K562 (cell line): ENCODE data around the gene SHANK1.

Experiments
- BHLHE40 ChIP-seq: IDR thresholded peaks from 2 replicates; pipeline ENCODE4 v1.6.1; 2011; ENCODE audit warnings: low read length, improper control_type of control experiment
- EP300 ChIP-seq: IDR thresholded peaks from 2 replicates; pipeline ENCODE4 v1.6.1; 2012; ENCODE audit warnings: low read length, improper control_type of control experiment
- FOXK2 ChIP-seq, 2 experiments: fragments of 450-650 bp; IDR thresholded peaks in 1 of 2; conservative IDR thresholded peaks in 1 of 2; 2 replicates each; pipeline ENCODE4 v1.6.1; 2016; ENCODE audit warnings: low read depth in 2 of 2, mild to moderate bottlenecking in 1 of 2
- KDM4B ChIP-seq, 2 experiments: fragments of 450-650 bp in 1 of 2; sonication (generic) in 1 of 2; IDR thresholded peaks; 2 replicates each; pipeline ENCODE4 v1.6.1; 2016 to 2017; ENCODE audit warnings: borderline replicate concordance in 2 of 2, antibody characterized with exemption in 1 of 2, low read depth in 1 of 2, mild to moderate bottlenecking in 1 of 2
- POLR2A ChIP-seq: fragments of 450-650 bp; conservative IDR thresholded peaks from 2 replicates; pipeline ENCODE4 v1.6.1; 2016
- POLR2B ChIP-seq: fragments of 450-650 bp; IDR thresholded peaks from 2 replicates; pipeline ENCODE4 v1.6.1; 2018; ENCODE audit warnings: low read depth; ENCODE audit not compliant: partially characterized antibody
- RHOXF2B ChIP-seq: fragments of 250-450 bp; sonication (Bioruptor Pico); conservative IDR thresholded peaks from 2 replicates; pipeline ENCODE4 v1.5.1; 2021
- SETDB1 ChIP-seq: IDR thresholded peaks from one replicate; pipeline ENCODE4 v1.6.1; 2012; ENCODE audit warnings: low read length, control low read depth, inconsistent platforms
- SMAD3 ChIP-seq: fragments of 450-650 bp; formaldehyde crosslinking; conservative IDR thresholded peaks from 2 replicates; pipeline ENCODE4 v1.4.0; 2020; ENCODE audit warnings: mild to moderate bottlenecking
- ZFP30 ChIP-seq: fragments of 250-450 bp; sonication (Bioruptor Pico); IDR thresholded peaks from 2 replicates; pipeline ENCODE4 v1.8.0; 2022; ENCODE audit warnings: moderate library complexity, mild to moderate bottlenecking, inconsistent platforms, borderline replicate concordance
- ZFX ChIP-seq: sonication (generic); formaldehyde crosslinking; IDR thresholded peaks from 2 replicates; pipeline ENCODE4 v1.8.0; 2022; ENCODE audit warnings: mild to moderate bottlenecking, missing genetic modification reagents, moderate library complexity
- TF ChIP-seq, protein P1 (sequence below): sonication (generic); formaldehyde crosslinking; IDR thresholded peaks from 2 replicates; pipeline ENCODE4 v1.5.0; 2020; ENCODE audit warnings: missing genetic modification reagents

DNA sequence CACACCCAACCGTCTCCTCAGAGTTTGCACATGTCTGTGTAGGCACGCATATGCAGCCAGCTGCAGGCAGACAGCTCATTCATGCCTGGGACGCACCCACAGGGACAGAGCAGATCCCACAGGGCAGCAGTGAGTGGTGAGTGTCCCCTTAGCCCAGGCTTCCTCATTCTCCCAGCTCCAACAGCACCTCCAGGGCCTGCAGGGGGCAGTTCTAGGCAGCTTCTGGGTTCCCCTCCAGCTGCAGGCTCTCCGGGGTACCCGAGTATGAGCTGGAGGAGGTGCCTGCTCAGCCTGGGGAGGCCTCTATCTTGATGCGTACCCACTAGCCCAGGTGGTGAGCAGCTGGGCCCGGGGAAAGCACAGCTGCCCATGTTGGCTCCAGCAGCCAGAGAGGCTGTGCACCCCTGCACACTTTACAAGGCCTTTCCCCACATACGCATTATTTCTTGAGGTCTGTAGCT, 1.3 kb upstream of the SHANK1 start:
- TF ChIP-seq ZFP30 (CRISPR knock-in tag) (no peak), SETDB1 (no peak), POLR2A (no peak), FOXK2 (conservative IDR thresholded peaks at IDR 0.05 in 1 of 2, IDR thresholded peaks at IDR 0.05 in 1 of 2; ENCODE audit: low read depth in 2 of 2) (no peak), KDM4B (IDR thresholded peaks at IDR 0.05; ENCODE audit: borderline replicate concordance in 2 of 2, low read depth in 1 of 2) (no peak), BHLHE40 (no peak), EP300 (no peak), SMAD3 (no peak), RHOXF2B (CRISPR knock-in tag) (no peak), ZFX (no peak), POLR2B (no peak)
- TF ChIP-seq, protein P1, sequence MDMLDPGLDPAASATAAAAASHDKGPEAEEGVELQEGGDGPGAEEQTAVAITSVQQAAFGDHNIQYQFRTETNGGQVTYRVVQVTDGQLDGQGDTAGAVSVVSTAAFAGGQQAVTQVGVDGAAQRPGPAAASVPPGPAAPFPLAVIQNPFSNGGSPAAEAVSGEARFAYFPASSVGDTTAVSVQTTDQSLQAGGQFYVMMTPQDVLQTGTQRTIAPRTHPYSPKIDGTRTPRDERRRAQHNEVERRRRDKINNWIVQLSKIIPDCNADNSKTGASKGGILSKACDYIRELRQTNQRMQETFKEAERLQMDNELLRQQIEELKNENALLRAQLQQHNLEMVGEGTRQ (CRISPR knock-in tag): no peak
